Esophagus (tissue), 2 donors: ENCODE data around the gene GAD1. TPM values are rescaled to one million over a fixed set of nuclear protein-coding genes. Genes with fewer than 3 reads are reported as not detected.

Experiments used
- H3K27ac ChIP-seq, 2 donors: one replicate each; pipeline ENCODE4 v1.5.1; 2013; ENCODE audit warnings: low read depth in 2 of 2, mild to moderate bottlenecking in 2 of 2, inconsistent platforms in 1 of 2, low read length in 1 of 2, moderate library complexity in 1 of 2
- H3K27me3 ChIP-seq, 2 donors: one replicate each; pipeline ENCODE4 v1.6.1; 2013; ENCODE audit warnings: low read length in 2 of 2, control low read depth in 1 of 2, mild to moderate bottlenecking in 1 of 2; ENCODE audit not compliant: insufficient read depth in 2 of 2, control insufficient read depth in 1 of 2
- H3K36me3 ChIP-seq, 2 donors: one replicate each; pipeline ENCODE4 v1.6.1; 2013; ENCODE audit warnings: low read length in 1 of 2; ENCODE audit not compliant: control insufficient read depth in 2 of 2, insufficient read depth in 2 of 2
- H3K4me1 ChIP-seq, 2 donors: one replicate each; pipeline ENCODE4 v1.6.1; 2013; ENCODE audit warnings: low read length in 1 of 2; ENCODE audit not compliant: control insufficient read depth in 2 of 2, insufficient read depth in 2 of 2
- H3K4me3 ChIP-seq, 2 donors: one replicate each; pipeline ENCODE4 v1.5.1; 2013; ENCODE audit warnings: low read length in 2 of 2, mild to moderate bottlenecking in 2 of 2, low read depth in 1 of 2, moderate library complexity in 1 of 2
- H3K9me3 ChIP-seq, 2 donors: one replicate each; pipeline ENCODE4 v1.6.1; 2013; ENCODE audit warnings: mild to moderate bottlenecking in 2 of 2, low read depth in 1 of 2, low read length in 1 of 2, moderate library complexity in 1 of 2; ENCODE audit not compliant: control insufficient read depth in 2 of 2, insufficient read depth in 1 of 2
- WGBS, 2 donors: extraction: QIAGEN DNeasy Blood & Tissue Kit; methylation state at CpG; one replicate each; pipeline ENCODE4 v1.1.7; 2013; 5-methylcytosine and 5-hydroxymethylcytosine counted together
- polyA plus RNA-seq, 2 donors: library from polyadenylated mRNA; stranded (reverse); fragments of 200-250 nt; gene quantifications; one replicate each; pipeline ENCODE4 v1.2.3, GENCODE V29; 2013
- donor health status: healthy with polysubstance abuse.
- donor health status: Bipolar disorder and iron deficiency.

The GAD1 gene
- polyA plus RNA-seq, 2 donors, result 0.65 to 1.2 TPM

- Histone ChIP-seq H3K4me3 (no peak overlapping the region), H3K9me3 (peaks cover 0 to 2% of the 10 kb centered on the region in 2 donors), H3K4me1 (no peaks in the 10 kb centered on the region), H3K27me3 (no peaks in the 10 kb centered on the region), H3K36me3 (no peaks in the 10 kb centered on the region), H3K27ac (no peak overlapping the region)
- 96 to 100% methylated on average over 1 of the region's 1 CpG for WGBS, 2 donors
Observed at GRCh38 chr2:170783549-170783948, 33.1 kb upstream of the GAD1 start.

GRCh38 chr2:170798996-170799395 is 17.7 kb upstream of the GAD1 start:
- H3K27me3 ChIP-seq, result no peaks in the 10 kb centered on the region
- no peaks in the 10 kb centered on the region for H3K36me3 ChIP-seq
- no peak overlapping the region for H3K27ac ChIP-seq

GRCh38 chr2:170806548-170806947 is 10.1 kb upstream of the GAD1 start:
- WGBS, 2 donors, result 94% methylated on average over 2 of the region's 2 CpGs
- Histone ChIP-seq H3K36me3 (no peaks in the 10 kb centered on the region), H3K27ac (no peak overlapping the region), H3K27me3 (no peaks in the 10 kb centered on the region), H3K4me3 (no peak overlapping the region), H3K9me3 (no peaks in the 10 kb centered on the region), H3K4me1 (no peaks in the 10 kb centered on the region)

More at GRCh38 chr2:170798996-170799395, 17.7 kb upstream of the GAD1 start:
- no peak overlapping the region for H3K4me3 ChIP-seq
- no peaks in the 10 kb centered on the region for H3K4me1 ChIP-seq
- H3K9me3 ChIP-seq, result no peaks in the 10 kb centered on the region

- Histone ChIP-seq H3K4me1 (peaks cover 9 to 13% of the 10 kb centered on the region in 2 donors), H3K27me3 (peaks cover 5 to 13% of the 10 kb centered on the region in 2 donors), H3K36me3 (no peaks in the 10 kb centered on the region), H3K4me3 (no peak overlapping the region), H3K9me3 (no peaks in the 10 kb centered on the region), H3K27ac (no peak overlapping the region)
- WGBS, 2 donors, result 5% methylated on average over 14 of the region's 14 CpGs
Observed at GRCh38 chr2:170812710-170813600, 3.7 kb upstream of the GAD1 start.

- no peaks in the 10 kb centered on the region for H3K9me3 ChIP-seq
- no peak overlapping the region for H3K27ac ChIP-seq
- H3K4me3 ChIP-seq, result no peak overlapping the region
- no peaks in the 10 kb centered on the region for H3K36me3 ChIP-seq
- WGBS, 2 donors, result 6 to 10% methylated on average over 41 of the region's 41 CpGs
- peaks cover 5 to 13% of the 10 kb centered on the region in 2 donors for H3K27me3 ChIP-seq
- H3K4me1 ChIP-seq, result peaks cover 14 to 15% of the 10 kb centered on the region in 2 donors
Observed at GRCh38 chr2:170813611-170814532, 2.8 kb upstream of the GAD1 start.

GRCh38 chr2:170814533-170815230 is 2.0 kb upstream of the GAD1 start:
- Histone ChIP-seq H3K9me3 (no peaks in the 10 kb centered on the region), H3K27ac (no peak overlapping the region), H3K4me1 (peaks cover 14 to 15% of the 10 kb centered on the region in 2 donors), H3K4me3 (no peak overlapping the region), H3K36me3 (no peaks in the 10 kb centered on the region), H3K27me3 (peaks cover 5 to 14% of the 10 kb centered on the region in 2 donors)
- WGBS, 2 donors, result 16 to 25% methylated on average over 31 of the region's 31 CpGs

- no peak overlapping the region for H3K4me3 ChIP-seq
- H3K4me1 ChIP-seq, result peaks cover 15 to 19% of the 10 kb centered on the region in 2 donors
- no peaks in the 10 kb centered on the region for H3K9me3 ChIP-seq
- 6 to 8% methylated on average over 19 of the region's 19 CpGs for WGBS, 2 donors
- peaks cover 5 to 20% of the 10 kb centered on the region in 2 donors for H3K27me3 ChIP-seq
- no peaks in the 10 kb centered on the region for H3K36me3 ChIP-seq
- H3K27ac ChIP-seq, result no peak overlapping the region
Observed at GRCh38 chr2:170815311-170815710, 1.4 kb upstream of the GAD1 start.

GRCh38 chr2:170815746-170816503 is 762 bp upstream of the GAD1 start:
- peaks cover 5 to 20% of the 10 kb centered on the region in 2 donors for H3K27me3 ChIP-seq
- peak overlapping the region; percentile 10 to 49 for H3K4me3 ChIP-seq
- H3K27ac ChIP-seq, result no peak overlapping the region
- WGBS, 2 donors, result 1 to 2% methylated on average over 51 to 52 of the region's 52 CpGs
- peaks cover 16 to 22% of the 10 kb centered on the region in 2 donors for H3K4me1 ChIP-seq
- H3K9me3 ChIP-seq, result no peaks in the 10 kb centered on the region
- no peaks in the 10 kb centered on the region for H3K36me3 ChIP-seq
